HepG2 (cell line): Measurements from ENCODE around the gene BCORL1. TPM values are rescaled to one million over a fixed set of nuclear protein-coding genes. Genes with fewer than 3 reads are reported as not detected.

Experiments used
- ATAC-seq: fragments of 200-7000 bp; cut with Tn5 transposase; 3 replicates; pipeline ENCODE4 v1.9.1; 2020; ENCODE audit warnings: mild to moderate bottlenecking, moderate library complexity
- BruUV-seq: library from RNA; stranded (reverse); fragments of 400-500 nt; replicated peaks from 2 replicates; lab custom pipeline; 2021; lab: Mats Ljungman, UMichigan
- CTCF ChIA-PET: fragments of 300-600 bp; formaldehyde crosslinking; extraction: SDS; loops from one replicate; lab custom pipeline; 2021; ENCODE audit warnings: low total read pairs, inconsistent platforms, low intra/inter-chr PET ratio; lab: Yijun Ruan, JAX
- POLR2A ChIA-PET: fragments of 350-600 bp; sonication (Branson Sonifier 250); formaldehyde crosslinking; loops from one replicate; lab custom pipeline; 2020; ENCODE audit warnings: antibody characterized with exemption, inconsistent platforms; lab: Yijun Ruan, JAX
- DNase-seq: peaks from one replicate; pipeline ENCODE4 v3.0.0-alpha.2; 2015; ENCODE audit warnings: low spot score
- FAIRE-seq: peaks from 3 replicates; lab custom pipeline; 2011; peaks lifted over from hg19 to GRCh38; lab: Jason Lieb, UNC
- H2AFZ ChIP-seq: one replicate; pipeline ENCODE4 v1.6.1; 2011; ENCODE audit warnings: low read length, inconsistent platforms
- H3K27ac ChIP-seq: fragments of 300-600 bp; 3 replicates; pipeline ENCODE4 v1.8.0; 2011; ENCODE audit warnings: mixed run types, mild to moderate bottlenecking, mixed read lengths, low read length, inconsistent platforms; ENCODE audit not compliant: insufficient read depth; ENCODE audit errors: extremely low read length
- H3K27me3 ChIP-seq, 2 experiments: fragments of 200-600 bp in 1 of 2; 2 replicates in 1 of 2; 3 replicates in 1 of 2; pipeline versions ENCODE4 v1.6.0 to v1.8.0; 2011; ENCODE audit warnings: low read length in 2 of 2, mild to moderate bottlenecking in 2 of 2, moderate library complexity in 2 of 2, inconsistent platforms in 1 of 2; ENCODE audit not compliant: insufficient read depth in 2 of 2, control insufficient read depth in 1 of 2
- H3K36me3 ChIP-seq, 2 experiments: fragments of 200-600 bp in 1 of 2; replicated peaks in 1 of 2; 2 replicates in 1 of 2; 3 replicates in 1 of 2; pipeline versions ENCODE4 v1.5.1 to v1.8.0; 2011; ENCODE audit warnings: low read length in 2 of 2, inconsistent platforms in 1 of 2; ENCODE audit not compliant: insufficient read depth in 2 of 2, control insufficient read depth in 1 of 2
- H3K4me1 ChIP-seq: 2 replicates; pipeline ENCODE4 v1.5.1; 2012; ENCODE audit warnings: low read length, inconsistent platforms; ENCODE audit not compliant: insufficient read depth
- H3K4me2 ChIP-seq: 2 replicates; pipeline ENCODE4 v1.6.0; 2011; ENCODE audit warnings: low read depth, low read length, inconsistent platforms
- H3K4me3 ChIP-seq, 3 experiments: fragments of 200-600 bp in 1 of 3; sonication (generic), shearing (Covaris generic) in 1 of 3; replicated peaks in 1 of 3; 2 replicates each; pipeline ENCODE4 v1.5.1; 2011 to 2016; ENCODE audit warnings: low read length in 3 of 3, inconsistent platforms in 2 of 3, low read depth in 2 of 3, mild to moderate bottlenecking in 2 of 3, control low read depth in 1 of 3, mixed read lengths in 1 of 3; ENCODE audit not compliant: insufficient read depth in 1 of 3
- H3K79me2 ChIP-seq: one replicate; pipeline ENCODE4 v1.6.1; 2011; ENCODE audit warnings: low read length, inconsistent platforms; ENCODE audit not compliant: insufficient read depth
- H3K9ac ChIP-seq: 2 replicates; pipeline ENCODE4 v1.6.0; 2011; ENCODE audit warnings: mild to moderate bottlenecking, low read depth, low read length, inconsistent platforms; ENCODE audit not compliant: insufficient read depth
- H3K9me3 ChIP-seq: 2 replicates; pipeline ENCODE4 v1.5.1; 2012; ENCODE audit warnings: mild to moderate bottlenecking, low read length
- H4K20me1 ChIP-seq: 2 replicates; pipeline ENCODE4 v1.6.0; 2011; ENCODE audit warnings: inconsistent platforms, mild to moderate bottlenecking, low read length, moderate library complexity; ENCODE audit not compliant: insufficient read depth
- DMAP1 ChIP-seq: IDR thresholded peaks from 2 replicates; pipeline ENCODE4 v1.6.1; 2016
- GATAD2A ChIP-seq: IDR thresholded peaks from 2 replicates; pipeline ENCODE4 v1.6.1; 2016
- HMG20B ChIP-seq: conservative IDR thresholded peaks from 2 replicates; pipeline ENCODE4 v1.6.1; 2016; ENCODE audit warnings: missing genetic modification reagents, missing compliant biosample characterization
- RAD21 ChIP-seq: fragments of 450-650 bp; formaldehyde crosslinking; IDR thresholded peaks from 2 replicates; pipeline ENCODE4 v1.5.0; 2020; ENCODE audit warnings: mild to moderate bottlenecking
- SMC3 ChIP-seq: IDR thresholded peaks from 2 replicates; pipeline ENCODE4 v1.6.1; 2011; ENCODE audit warnings: low read length, improper control_type of control experiment
- STAG1 ChIP-seq: sonication (generic); formaldehyde crosslinking; IDR thresholded peaks from 2 replicates; pipeline ENCODE4 v1.4.0; 2020; ENCODE audit warnings: missing genetic modification reagents
- ZHX2 ChIP-seq, 2 experiments: sonication (generic) in 1 of 2; formaldehyde crosslinking in 1 of 2; IDR thresholded peaks; 2 replicates each; pipeline versions ENCODE4 v1.6.1 to v1.9.0; 2014 to 2022; ENCODE audit warnings: antibody characterized with exemption in 1 of 2, borderline replicate concordance in 1 of 2, inconsistent platforms in 1 of 2, low read depth in 1 of 2, missing genetic modification reagents in 1 of 2
- ZNF234 ChIP-seq: sonication (generic); formaldehyde crosslinking; conservative IDR thresholded peaks from 2 replicates; pipeline ENCODE4 v1.5.1; 2020; ENCODE audit warnings: mild to moderate bottlenecking, missing genetic modification reagents
- ZNF558 ChIP-seq: sonication (generic); formaldehyde crosslinking; IDR thresholded peaks from 2 replicates; pipeline ENCODE4 v1.9.0; 2022; ENCODE audit warnings: mild to moderate bottlenecking, missing genetic modification reagents, borderline replicate concordance
- ZNF780A ChIP-seq: sonication (generic); formaldehyde crosslinking; IDR thresholded peaks from 2 replicates; pipeline ENCODE4 v1.8.0; 2022; ENCODE audit warnings: mild to moderate bottlenecking, missing genetic modification reagents, moderate library complexity
- WGBS: methylation state at CpG from one replicate; pipeline ENCODE4 v1.1.6; 2017; ENCODE audit warnings: low lambda C conversion rate; 5-methylcytosine and 5-hydroxymethylcytosine counted together
- in situ Hi-C: cut with HindIII; loops from 2 replicates; pipeline ENCODE4 v1.10.0; 2017; ENCODE audit warnings: low pct_unique_long_range_greater_than_20kb; ENCODE audit not compliant: extremely low pct_ligation_motif_present
- intact Hi-C: fragments of 100-400 bp; cut with micrococcal nuclease; formaldehyde crosslinking; loops from one replicate; pipeline ENCODE4 v1.10.0; 2022; ENCODE audit not compliant: unreplicated experiment
- polyA plus RNA-seq, 8 experiments: library from polyadenylated mRNA; depleted of rRNA in 3 of 8; stranded (reverse) in 7 of 8; unstranded in 1 of 8; fragments of >200 nt; fragmentation: Illumina TruSeq in 4 of 8; extraction: Trizol in 4 of 8; gene quantifications; 2 replicates each; pipeline versions ENCODE4 v1.2.1 to v1.2.3, GENCODE V29; 2011 to 2016; ENCODE audit warnings: low read depth in 4 of 8, missing spikeins in 1 of 8, mixed read lengths in 1 of 8; ENCODE audit not compliant: insufficient read depth in 1 of 8
- total RNA-seq, 5 experiments: library from RNA; depleted of rRNA; stranded (reverse); fragments of >200 nt; fragmentation: Illumina TruSeq; extraction: Trizol; gene quantifications; 2 replicates each; pipeline ENCODE4 v1.2.3, GENCODE V29; 2016; ENCODE audit warnings: low read depth in 1 of 5
- TF ChIP-seq, protein P1 (sequence below): sonication (generic); formaldehyde crosslinking; IDR thresholded peaks from 2 replicates; pipeline ENCODE4 v1.8.0; 2023; ENCODE audit warnings: mild to moderate bottlenecking, missing genetic modification reagents
- TF ChIP-seq, protein P2 (sequence below): sonication (generic); formaldehyde crosslinking; IDR thresholded peaks from 2 replicates; pipeline ENCODE4 v1.4.0; 2020; ENCODE audit warnings: missing genetic modification reagents

BCORL1 gene
- total and polyA plus RNA-seq, 2 of the 13 experiments (the other 11 are each of a cell fraction or from before 2014, with no cell fraction given), result 0.67 to 1.4 TPM

GRCh38 chrX:130079824-130080406, 97.5 kb downstream of the BCORL1 start:
- WGBS, result 76% methylated on average over 4 of the region's 9 CpGs
- Histone ChIP-seq H3K36me3 (no peaks in the 10 kb centered on the region), H3K27ac (no peak overlapping the region), H4K20me1 (no peaks in the 10 kb centered on the region), H3K4me3 (no peak overlapping the region), H3K27me3 (no peaks in the 10 kb centered on the region), H3K9me3 (no peaks in the 10 kb centered on the region), H3K79me2 (no peaks in the 10 kb centered on the region), H2AFZ (no peak overlapping the region), H3K9ac (no peak overlapping the region), H3K4me1 (peaks cover 9% of the 10 kb centered on the region), H3K4me2 (no peak overlapping the region)
- peak; percentile 50 for DNase-seq
- ChIA-PET CTCF (interaction anchor here (1.5 kb wide), 3 partner anchors 40 to 112 kb away, joined by 5 to 7 read pairs (median 6); no protein-coding TSS in a partner anchor), POLR2A (interaction anchor here (1.3 kb wide), 1 partner anchor 86 kb away, joined by 3 read pairs; the partner anchor contains the start of gene AIFM1)
- intact Hi-C loops (loop anchor here (1.0 kb wide), 2 partner anchors 40 to 112 kb away; no protein-coding TSS in a partner anchor), in situ Hi-C loops (loop anchor here (5.0 kb wide), 2 partner anchors 37 to 112 kb away; no protein-coding TSS in a partner anchor)
- BruUV-seq, result no TSS peak
- peak; percentile 78 for ATAC-seq
- FAIRE-seq, result peak; percentile 98
- TF ChIP-seq, protein P1, sequence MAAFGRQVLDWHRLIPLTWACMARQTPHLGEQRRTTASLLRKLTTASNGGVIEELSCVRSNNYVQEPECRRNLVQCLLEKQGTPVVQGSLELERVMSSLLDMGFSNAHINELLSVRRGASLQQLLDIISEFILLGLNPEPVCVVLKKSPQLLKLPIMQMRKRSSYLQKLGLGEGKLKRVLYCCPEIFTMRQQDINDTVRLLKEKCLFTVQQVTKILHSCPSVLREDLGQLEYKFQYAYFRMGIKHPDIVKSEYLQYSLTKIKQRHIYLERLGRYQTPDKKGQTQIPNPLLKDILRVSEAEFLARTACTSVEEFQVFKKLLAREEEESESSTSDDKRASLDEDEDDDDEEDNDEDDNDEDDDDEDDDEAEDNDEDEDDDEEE (CRISPR knock-in tag), result no peak
- TF ChIP-seq ZHX2 (IDR thresholded peaks at IDR 0.05; ENCODE audit: low read depth) (no peak), ZHX2 (CRISPR knock-in tag; IDR thresholded peaks at IDR 0.05; ENCODE audit: borderline replicate concordance) (no peak), STAG1 (CRISPR knock-in tag) (peak; percentile 80), HMG20B (CRISPR knock-in tag) (no peak), RAD21 (CRISPR knock-in tag) (peak; percentile 65), ZNF234 (no peak), ZNF558 (CRISPR knock-in tag) (no peak), SMC3 (peak; percentile 75), GATAD2A (no peak), DMAP1 (CRISPR knock-in tag) (no peak), ZNF780A (no peak)
- TF ChIP-seq, protein P2, sequence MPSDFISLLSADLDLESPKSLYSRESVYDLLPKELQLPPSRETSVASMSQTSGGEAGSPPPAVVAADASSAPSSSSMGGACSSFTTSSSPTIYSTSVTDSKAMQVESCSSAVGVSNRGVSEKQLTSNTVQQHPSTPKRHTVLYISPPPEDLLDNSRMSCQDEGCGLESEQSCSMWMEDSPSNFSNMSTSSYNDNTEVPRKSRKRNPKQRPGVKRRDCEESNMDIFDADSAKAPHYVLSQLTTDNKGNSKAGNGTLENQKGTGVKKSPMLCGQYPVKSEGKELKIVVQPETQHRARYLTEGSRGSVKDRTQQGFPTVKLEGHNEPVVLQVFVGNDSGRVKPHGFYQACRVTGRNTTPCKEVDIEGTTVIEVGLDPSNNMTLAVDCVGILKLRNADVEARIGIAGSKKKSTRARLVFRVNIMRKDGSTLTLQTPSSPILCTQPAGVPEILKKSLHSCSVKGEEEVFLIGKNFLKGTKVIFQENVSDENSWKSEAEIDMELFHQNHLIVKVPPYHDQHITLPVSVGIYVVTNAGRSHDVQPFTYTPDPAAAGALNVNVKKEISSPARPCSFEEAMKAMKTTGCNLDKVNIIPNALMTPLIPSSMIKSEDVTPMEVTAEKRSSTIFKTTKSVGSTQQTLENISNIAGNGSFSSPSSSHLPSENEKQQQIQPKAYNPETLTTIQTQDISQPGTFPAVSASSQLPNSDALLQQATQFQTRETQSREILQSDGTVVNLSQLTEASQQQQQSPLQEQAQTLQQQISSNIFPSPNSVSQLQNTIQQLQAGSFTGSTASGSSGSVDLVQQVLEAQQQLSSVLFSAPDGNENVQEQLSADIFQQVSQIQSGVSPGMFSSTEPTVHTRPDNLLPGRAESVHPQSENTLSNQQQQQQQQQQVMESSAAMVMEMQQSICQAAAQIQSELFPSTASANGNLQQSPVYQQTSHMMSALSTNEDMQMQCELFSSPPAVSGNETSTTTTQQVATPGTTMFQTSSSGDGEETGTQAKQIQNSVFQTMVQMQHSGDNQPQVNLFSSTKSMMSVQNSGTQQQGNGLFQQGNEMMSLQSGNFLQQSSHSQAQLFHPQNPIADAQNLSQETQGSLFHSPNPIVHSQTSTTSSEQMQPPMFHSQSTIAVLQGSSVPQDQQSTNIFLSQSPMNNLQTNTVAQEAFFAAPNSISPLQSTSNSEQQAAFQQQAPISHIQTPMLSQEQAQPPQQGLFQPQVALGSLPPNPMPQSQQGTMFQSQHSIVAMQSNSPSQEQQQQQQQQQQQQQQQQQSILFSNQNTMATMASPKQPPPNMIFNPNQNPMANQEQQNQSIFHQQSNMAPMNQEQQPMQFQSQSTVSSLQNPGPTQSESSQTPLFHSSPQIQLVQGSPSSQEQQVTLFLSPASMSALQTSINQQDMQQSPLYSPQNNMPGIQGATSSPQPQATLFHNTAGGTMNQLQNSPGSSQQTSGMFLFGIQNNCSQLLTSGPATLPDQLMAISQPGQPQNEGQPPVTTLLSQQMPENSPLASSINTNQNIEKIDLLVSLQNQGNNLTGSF (CRISPR knock-in tag), result no peak
